ENCODE data around the gene FABP6. TPM values are rescaled to one million over a fixed set of nuclear protein-coding genes. Genes with fewer than 3 reads are reported as not detected.

FABP6 gene
- total and polyA plus RNA-seq, 9 of the 15 experiments (the other 6 are each of a cell fraction or from before 2014, with no cell fraction given) = 0.11 to 0.33 (median 0.21) TPM; not detected in 4

DNA sequence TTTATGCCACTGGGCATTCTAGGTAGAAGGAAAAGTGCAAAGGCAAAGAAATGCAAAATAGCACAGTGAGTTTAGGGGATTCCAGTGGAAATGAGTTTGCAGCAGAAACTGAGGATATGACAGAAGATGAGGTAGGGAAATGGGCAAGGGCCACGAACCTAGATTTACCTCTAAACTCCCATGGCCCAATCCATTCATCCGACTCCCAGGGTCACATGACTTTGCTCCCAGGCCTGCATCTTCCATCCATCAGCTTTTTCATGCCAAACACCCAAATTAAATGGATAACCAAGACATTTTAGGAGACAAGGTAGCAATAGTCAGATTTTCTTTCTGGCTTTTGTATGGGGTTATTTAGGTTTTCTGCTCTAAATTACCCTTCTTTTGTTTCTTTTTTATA is 22.2 kb upstream of the FABP6 start:
- Histone ChIP-seq H3K9ac (ENCODE audit: insufficient read depth in 1 of 2, low read depth in 2 of 2, low read length in 2 of 2) (no peak overlapping the region), H3K4me2 (ENCODE audit: insufficient read depth, low read length) (no peak overlapping the region), H3K4me3 (no peak overlapping the region), H3K27me3 (ENCODE audit: control insufficient read depth in 2 of 2, insufficient read depth in 2 of 2, low read length in 2 of 2) (peaks cover 11 to 17% of the 10 kb centered on the region in 2 experiments), H3K79me2 (ENCODE audit: control insufficient read depth, insufficient read depth, low read length) (no peaks in the 10 kb centered on the region), H3K36me3 (ENCODE audit: control insufficient read depth, insufficient read depth, low read length) (no peaks in the 10 kb centered on the region), H4K20me1 (replicated peaks; ENCODE audit: control insufficient read depth, insufficient read depth, low read length) (no peaks in the 10 kb centered on the region), H2AFZ (ENCODE audit: low read depth, low read length) (no peak overlapping the region), H3K4me1 (replicated peaks in 1 of 2; ENCODE audit: control insufficient read depth in 2 of 2, insufficient read depth in 2 of 2, low read length in 2 of 2) (no peaks in the 10 kb centered on the region; a peak in 1 of 5 replicates), H3K27ac (ENCODE audit: extremely low read depth, low read depth, low read length) (no peak overlapping the region), H3K9me3 (replicated peaks; ENCODE audit: control insufficient read depth, insufficient read depth, low read depth, low read length) (0 out of 2 replicates have a peak, but pooled peaks cover 1% of the 10 kb centered on the region), H3K9me1 (ENCODE audit: control insufficient read depth, insufficient read depth, low read length) (no peaks in the 10 kb centered on the region)
- CTCF ChIA-PET (ENCODE audit: low intra/inter-chr PET ratio) = no interaction called here
- no peak for DNase-seq (ENCODE audit: extremely low read depth in 1 of 4, low spot score in 3 of 4)
- ATAC-seq = no peak
- TF ChIP-seq RAD51 (IDR thresholded peaks at IDR 0.05; ENCODE audit: borderline replicate concordance, low read depth) (peak; percentile 62), FOXA1 (IDR thresholded peaks at IDR 0.05; ENCODE audit: borderline replicate concordance) (no peak), TOE1 (IDR thresholded peaks at IDR 0.05; ENCODE audit: borderline replicate concordance) (0 out of 2 replicates have a peak, but pooled peaks have one; percentile 51), TOE1 (CRISPR knock-in tag; IDR thresholded peaks at IDR 0.05; ENCODE audit: borderline replicate concordance, low read depth) (no peak), TFE3 (CRISPR knock-in tag; IDR thresholded peaks at IDR 0.05) (peak; percentile 73), RBM39 (optimal IDR thresholded peaks at IDR 0.05; ENCODE audit: low read depth, low read length) (no peak), ZNF75A (CRISPR knock-in tag; IDR thresholded peaks at IDR 0.05) (no peak), CBFA2T2 (conservative IDR thresholded peaks at IDR 0.05) (peak; percentile 13; the same call in 1 of the 2 replicates), ZBTB17 (CRISPR knock-in tag; IDR thresholded peaks at IDR 0.05) (no peak)
- TF ChIP-seq, protein P1, sequence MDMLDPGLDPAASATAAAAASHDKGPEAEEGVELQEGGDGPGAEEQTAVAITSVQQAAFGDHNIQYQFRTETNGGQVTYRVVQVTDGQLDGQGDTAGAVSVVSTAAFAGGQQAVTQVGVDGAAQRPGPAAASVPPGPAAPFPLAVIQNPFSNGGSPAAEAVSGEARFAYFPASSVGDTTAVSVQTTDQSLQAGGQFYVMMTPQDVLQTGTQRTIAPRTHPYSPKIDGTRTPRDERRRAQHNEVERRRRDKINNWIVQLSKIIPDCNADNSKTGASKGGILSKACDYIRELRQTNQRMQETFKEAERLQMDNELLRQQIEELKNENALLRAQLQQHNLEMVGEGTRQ (CRISPR knock-in tag; IDR thresholded peaks at IDR 0.05) = peak; percentile 49
- WGBS (ENCODE audit: insufficient coverage, low coverage, missing lambda C conversion rate) = 5% methylated on average over 2 of the region's 2 CpGs
- no peak for FAIRE-seq
- in situ Hi-C loops (cut with MboI) (no loop called here), intact Hi-C loops (cut with micrococcal nuclease) (no loop called here)
- BruUV-seq (replicated peaks) = no TSS peak
- POLR2A ChIA-PET = interaction anchor here (1.0 kb wide), 1 partner anchor 214 kb away, joined by 3 read pairs; the partner anchor contains the start of gene PTTG1

Measured in K562 (cell line).